Islet precursor cell (in vitro differentiated cells): ENCODE data around the gene TM4SF18.
A peak's percentile ranks its signal among the peaks of the same experiment; 100 is the strongest.

Experiments used
- DNase-seq: peaks from one replicate; pipeline ENCODE4 v3.0.0-alpha.2; 2018

Gene TM4SF18

DNA sequence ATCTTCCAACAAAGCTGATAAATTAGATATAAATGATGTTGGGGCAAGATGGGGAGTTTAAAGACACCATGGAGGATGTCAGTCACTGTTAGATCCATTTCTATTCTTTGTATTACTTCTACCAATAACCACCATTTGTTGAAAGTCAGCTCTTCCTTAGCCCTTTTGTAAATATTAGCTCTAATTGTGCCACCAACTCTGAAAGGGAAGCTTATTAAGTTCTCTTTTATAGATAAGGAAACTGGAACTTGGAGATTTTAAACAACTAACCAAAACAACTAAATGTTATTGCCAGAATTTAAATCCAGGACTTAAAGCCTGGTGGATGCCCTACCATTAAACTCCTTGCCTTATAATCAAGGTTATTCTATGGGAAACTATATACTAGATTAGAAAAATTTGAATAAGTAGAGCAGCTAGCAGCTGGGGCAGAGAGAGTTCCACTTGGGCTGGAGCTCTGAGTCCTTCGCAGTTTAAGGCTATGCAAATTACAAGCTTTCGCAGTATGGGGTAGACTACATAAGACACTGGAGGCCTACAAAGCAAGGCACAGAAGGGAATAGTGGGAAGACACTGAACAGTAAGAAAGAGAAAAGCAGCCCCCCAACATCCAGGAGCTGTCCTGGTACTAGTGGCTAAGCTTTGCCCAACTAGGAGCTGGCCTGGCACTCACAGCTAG is 52.6 kb downstream of the TM4SF18 start:
- DNase-seq = no peak

DNA sequence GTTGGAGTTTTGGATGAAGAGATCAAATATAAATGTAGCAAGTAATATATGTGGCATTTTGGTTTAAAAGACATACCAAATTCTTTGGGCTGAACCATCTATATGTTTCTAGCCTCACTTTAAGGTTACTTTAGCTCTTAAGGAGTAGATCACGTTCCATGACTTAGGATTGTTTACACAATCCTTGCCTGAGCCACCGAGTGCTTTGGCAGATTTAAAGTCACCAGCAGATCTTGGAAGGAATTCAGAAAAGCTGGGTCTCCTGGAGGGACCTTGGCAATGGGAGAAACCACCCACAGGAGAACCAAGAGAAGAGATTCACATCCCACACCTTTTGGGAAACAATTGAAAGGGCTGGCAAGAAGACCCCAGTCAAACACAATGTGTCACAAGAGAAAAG is 54.5 kb downstream of the TM4SF18 start:
- no peak for DNase-seq

DNA sequence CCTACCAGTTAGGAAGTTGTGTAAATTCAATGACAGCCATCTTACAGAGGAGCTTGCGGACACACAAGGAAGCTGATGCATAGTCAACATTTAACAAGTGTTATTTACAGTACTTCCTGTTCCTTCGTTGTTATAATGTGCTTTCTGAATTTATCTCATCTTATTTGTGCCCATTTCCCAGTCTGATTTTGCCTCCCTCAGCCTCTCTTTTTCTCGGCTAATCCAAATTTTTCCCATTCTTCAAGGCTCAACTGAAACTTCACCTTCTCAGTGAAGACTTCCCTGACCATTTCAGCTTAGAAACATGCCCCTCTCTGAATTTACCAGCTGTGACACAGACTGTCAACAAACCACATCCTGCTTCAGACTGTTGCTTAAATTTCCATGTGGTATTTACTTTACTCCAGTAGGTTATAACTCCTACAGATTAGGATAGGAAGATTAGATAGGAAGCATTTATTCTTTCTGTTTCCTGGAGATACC is 56.1 kb downstream of the TM4SF18 start:
- DNase-seq = no peak

DNA sequence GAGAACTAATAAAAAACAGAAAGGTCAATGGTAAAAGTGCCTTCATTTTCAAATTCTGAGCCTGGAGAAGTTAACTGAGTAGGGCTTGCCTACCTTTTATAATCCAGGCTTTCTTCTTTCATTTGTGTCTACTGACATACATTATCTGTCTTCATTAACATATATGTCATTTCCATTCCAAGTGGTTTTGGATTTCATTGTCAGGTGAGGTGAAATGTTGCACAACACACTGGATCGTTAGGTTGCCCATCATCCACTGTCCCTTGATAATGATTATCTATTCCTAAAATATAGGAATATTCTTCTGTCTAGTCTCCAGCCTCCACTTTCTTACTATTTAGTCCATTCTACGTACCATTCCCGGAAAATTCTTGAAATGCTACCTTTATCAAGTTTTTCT is 56.8 kb downstream of the TM4SF18 start:
- no peak for DNase-seq

DNA sequence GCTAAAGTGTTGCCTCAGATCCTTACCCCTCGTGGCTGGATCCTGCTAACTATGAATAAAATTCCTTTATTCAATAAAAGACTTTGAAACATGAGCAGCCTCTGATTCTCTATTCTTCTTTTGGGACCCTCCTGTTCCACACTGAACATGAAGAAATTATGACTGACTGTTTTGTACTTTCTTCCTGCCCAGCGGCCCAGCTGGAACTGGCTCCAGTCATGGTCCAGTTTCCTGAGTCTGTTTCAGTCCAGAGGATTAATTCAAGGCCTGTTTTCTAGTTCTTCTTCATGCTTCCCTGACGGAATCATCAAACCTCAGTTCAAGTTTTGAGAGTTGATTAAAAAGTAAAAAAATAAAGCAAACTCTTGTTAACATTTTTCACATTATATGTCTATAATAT is 59.2 kb downstream of the TM4SF18 start:
- no peak for DNase-seq

DNA sequence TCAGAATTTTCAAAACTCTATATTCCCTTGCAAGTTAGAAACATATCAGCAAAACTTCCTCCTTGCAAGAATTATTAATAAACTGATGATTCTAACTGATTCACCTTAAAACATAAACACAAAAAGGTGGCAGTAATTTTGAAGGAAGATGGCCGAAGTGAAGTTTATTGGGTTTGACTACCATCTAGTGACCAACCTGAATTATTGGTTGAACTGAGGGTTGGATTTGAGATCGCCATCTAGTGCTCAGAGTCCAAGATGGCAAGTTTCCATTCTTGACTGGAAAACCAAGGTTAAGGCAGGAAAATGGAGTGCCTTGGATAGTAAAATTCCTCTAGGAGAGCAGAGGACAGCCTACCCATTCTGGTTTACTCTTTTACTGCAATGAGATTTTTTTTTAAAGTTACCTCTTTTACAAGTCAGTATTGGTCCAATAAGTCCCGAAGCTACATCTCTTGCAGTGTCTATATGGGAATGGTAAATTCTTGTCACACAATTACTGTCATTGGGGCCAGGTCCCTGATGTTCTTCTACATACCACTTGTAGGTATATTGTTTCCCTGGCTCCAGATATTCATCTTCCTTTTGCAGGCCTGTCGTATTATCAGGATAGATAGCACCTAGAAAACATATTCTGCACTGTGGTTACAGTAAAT is 60.2 kb downstream of the TM4SF18 start:
- peak; percentile 74 for DNase-seq

DNA sequence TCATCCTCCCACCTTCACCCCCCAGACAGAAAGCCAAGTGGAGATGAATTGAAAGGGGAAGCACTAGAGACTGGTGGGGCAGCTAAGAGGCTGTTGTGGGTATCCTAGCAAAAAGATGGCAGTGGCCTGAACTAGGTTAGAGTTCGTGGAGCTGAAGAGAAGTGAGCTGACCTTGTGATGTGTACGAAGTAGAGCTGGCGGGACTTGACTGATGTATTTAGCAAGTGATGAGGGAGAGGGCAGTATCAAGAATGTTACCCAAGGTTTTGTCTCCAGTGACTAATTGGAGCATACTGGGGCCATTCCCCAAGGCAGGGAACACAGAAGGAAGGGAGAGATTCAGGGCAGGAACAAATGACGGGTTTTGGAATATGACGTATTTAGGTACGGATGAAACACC is 61.8 kb downstream of the TM4SF18 start:
- DNase-seq = no peak

DNA sequence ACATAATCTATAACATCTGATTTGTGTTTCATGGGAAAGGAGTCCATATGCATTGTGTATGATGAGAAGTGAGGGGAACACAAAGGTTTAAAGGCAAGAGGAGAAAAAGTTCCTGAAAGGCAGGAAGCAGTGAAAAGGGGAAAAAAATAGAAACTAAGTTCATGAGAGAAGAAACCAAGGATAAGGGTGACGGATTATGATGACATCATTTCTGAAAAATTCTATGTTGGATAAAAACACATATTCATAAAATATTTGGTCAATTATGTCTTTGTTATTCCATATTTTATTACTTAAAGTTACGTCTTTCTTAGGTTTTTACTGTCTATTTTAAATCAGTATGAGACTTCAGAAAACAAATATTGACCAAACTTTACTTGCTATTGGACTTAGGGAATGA is 63.3 kb downstream of the TM4SF18 start:
- DNase-seq = no peak

DNA sequence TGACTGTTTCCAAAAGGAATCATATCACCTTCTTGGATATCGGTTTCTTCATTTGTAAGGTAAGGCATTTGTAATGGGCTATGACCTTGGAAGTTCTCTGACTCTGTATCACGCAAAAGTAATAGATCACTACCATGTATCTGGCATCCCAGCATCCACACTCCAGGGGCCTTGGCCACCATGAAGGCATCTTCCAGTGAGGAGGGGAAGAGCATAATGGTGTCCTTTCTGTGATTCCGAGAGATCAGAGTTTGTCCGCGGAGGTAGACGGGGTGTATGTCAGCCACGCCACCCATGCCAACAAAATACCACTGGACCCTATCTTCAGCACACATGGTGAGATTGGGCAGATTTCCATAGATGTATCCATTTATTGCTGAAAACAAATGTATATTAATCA is 63.7 kb downstream of the TM4SF18 start:
- no peak for DNase-seq
